Lower leg skin (tissue), 3 donors: ENCODE data around the gene CFAP107.

ENCODE experiments used
- POLR2A ChIP-seq, 2 donors: fragments of 450-650 bp; IDR thresholded peaks; one replicate each; pipeline ENCODE4 v1.6.1; 2016 to 2017; ENCODE audit warnings: antibody characterized with exemption in 2 of 2, mild to moderate bottlenecking in 1 of 2, moderate library complexity in 1 of 2
- TF ChIP-seq, protein P1 (sequence below), 3 donors: fragments of 450-650 bp; IDR thresholded peaks; one replicate each; pipeline ENCODE4 v1.5.1; 2016; ENCODE audit warnings: antibody characterized with exemption in 3 of 3, mild to moderate bottlenecking in 3 of 3, moderate library complexity in 2 of 3

DNA sequence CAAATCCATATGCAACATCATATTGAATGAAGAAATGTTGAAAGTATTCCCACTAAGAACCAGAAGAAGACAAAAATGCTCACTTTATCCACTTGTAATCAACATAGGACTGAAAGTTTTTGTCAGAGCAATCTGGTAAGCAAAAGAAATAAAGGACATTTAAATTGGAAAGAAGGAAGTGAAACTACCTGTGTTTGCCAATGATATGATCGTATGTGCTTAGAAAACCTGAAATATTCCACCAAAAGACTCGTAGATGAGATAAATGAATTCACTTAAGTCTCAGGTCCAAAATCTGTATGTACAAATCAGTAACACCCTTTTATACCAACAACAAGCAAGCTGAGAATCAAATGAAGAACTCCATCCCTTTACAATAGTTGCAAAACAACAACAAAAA lies 53.7 kb downstream of the CFAP107 start:
- TF ChIP-seq, protein P1, sequence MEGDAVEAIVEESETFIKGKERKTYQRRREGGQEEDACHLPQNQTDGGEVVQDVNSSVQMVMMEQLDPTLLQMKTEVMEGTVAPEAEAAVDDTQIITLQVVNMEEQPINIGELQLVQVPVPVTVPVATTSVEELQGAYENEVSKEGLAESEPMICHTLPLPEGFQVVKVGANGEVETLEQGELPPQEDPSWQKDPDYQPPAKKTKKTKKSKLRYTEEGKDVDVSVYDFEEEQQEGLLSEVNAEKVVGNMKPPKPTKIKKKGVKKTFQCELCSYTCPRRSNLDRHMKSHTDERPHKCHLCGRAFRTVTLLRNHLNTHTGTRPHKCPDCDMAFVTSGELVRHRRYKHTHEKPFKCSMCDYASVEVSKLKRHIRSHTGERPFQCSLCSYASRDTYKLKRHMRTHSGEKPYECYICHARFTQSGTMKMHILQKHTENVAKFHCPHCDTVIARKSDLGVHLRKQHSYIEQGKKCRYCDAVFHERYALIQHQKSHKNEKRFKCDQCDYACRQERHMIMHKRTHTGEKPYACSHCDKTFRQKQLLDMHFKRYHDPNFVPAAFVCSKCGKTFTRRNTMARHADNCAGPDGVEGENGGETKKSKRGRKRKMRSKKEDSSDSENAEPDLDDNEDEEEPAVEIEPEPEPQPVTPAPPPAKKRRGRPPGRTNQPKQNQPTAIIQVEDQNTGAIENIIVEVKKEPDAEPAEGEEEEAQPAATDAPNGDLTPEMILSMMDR (IDR thresholded peaks at IDR 0.05): no peak
- no peak for TF ChIP-seq POLR2A (IDR thresholded peaks at IDR 0.05)
